H1 (cell line): ENCODE measurements around the gene ZNF516. TPM values are rescaled to one million over a fixed set of nuclear protein-coding genes. Genes with fewer than 3 reads are reported as not detected.

Source experiments
- CTCF ChIA-PET: fragments of 300-600 bp; sonication (Branson Sonifier 250); formaldehyde crosslinking; loops from one replicate; lab custom pipeline; 2021; ENCODE audit not compliant: partially characterized antibody; lab: Charles Lee
- POLR2A ChIA-PET: fragments of 300-600 bp; sonication (Branson Sonifier 250); formaldehyde crosslinking; loops from one replicate; lab custom pipeline; 2021; ENCODE audit warnings: inconsistent platforms; ENCODE audit not compliant: partially characterized antibody; lab: Charles Lee
- DNase-seq, 2 experiments: peaks; one replicate each; pipeline versions ENCODE4 v3.0.0 to v3.0.0-alpha.2; 2010 to 2022; ENCODE audit warnings: low spot score in 2 of 2, low read depth in 1 of 2, mixed read lengths in 1 of 2
- FAIRE-seq: peaks from 2 replicates; lab custom pipeline; 2011; peaks lifted over from hg19 to GRCh38; lab: Jason Lieb, UNC
- H2AFZ ChIP-seq: 2 replicates; pipeline ENCODE4 v1.8.1; 2012; ENCODE audit warnings: low read length, inconsistent platforms
- H2AK5ac ChIP-seq: 2 replicates; pipeline ENCODE4 v1.6.1; 2013; ENCODE audit warnings: low read depth, low read length
- H2BK120ac ChIP-seq: replicated peaks from 2 replicates; pipeline ENCODE3; 2013; ENCODE audit warnings: low read depth, low read length, inconsistent platforms
- H2BK12ac ChIP-seq: 2 replicates; pipeline ENCODE4 v1.6.1; 2013; ENCODE audit warnings: low read depth, low read length
- H2BK15ac ChIP-seq: 2 replicates; pipeline ENCODE4 v1.6.1; 2013; ENCODE audit warnings: low read length
- H2BK20ac ChIP-seq: 2 replicates; pipeline ENCODE4 v1.6.1; 2013; ENCODE audit warnings: low read length
- H2BK5ac ChIP-seq: 2 replicates; pipeline ENCODE4 v1.6.1; 2013; ENCODE audit warnings: low read depth, low read length
- H3K14ac ChIP-seq: 2 replicates; pipeline ENCODE4 v1.6.1; 2013; ENCODE audit warnings: inconsistent platforms; ENCODE audit not compliant: insufficient read length
- H3K18ac ChIP-seq: 2 replicates; pipeline ENCODE4 v1.6.1; 2013; ENCODE audit warnings: low read length; ENCODE audit errors: extremely low read depth
- H3K23ac ChIP-seq: 2 replicates; pipeline ENCODE4 v1.6.1; 2013; ENCODE audit warnings: inconsistent platforms; ENCODE audit not compliant: insufficient read length
- H3K23me2 ChIP-seq: 2 replicates; pipeline ENCODE4 v1.6.1; 2013; ENCODE audit warnings: low read depth, low read length
- H3K27ac ChIP-seq: 2 replicates; pipeline ENCODE4 v1.6.1; 2011; ENCODE audit warnings: low read depth, low read length, inconsistent platforms
- H3K27me3 ChIP-seq, 4 experiments: replicated peaks in 1 of 4; 1 replicate in 1 of 4; 2 replicates in 3 of 4; pipeline versions ENCODE4 v1.6.1 to v1.8.1; 2011 to 2013; ENCODE audit warnings: low read length in 3 of 4, mild to moderate bottlenecking in 3 of 4, inconsistent platforms in 2 of 4, mixed read lengths in 2 of 4, moderate library complexity in 1 of 4; ENCODE audit not compliant: control insufficient read depth in 3 of 4, insufficient read depth in 3 of 4; ENCODE audit errors: extremely low read depth in 1 of 4
- H3K36me3 ChIP-seq, 4 experiments: 2 replicates each; pipeline versions ENCODE4 v1.6.1 to v1.8.1; 2011 to 2013; ENCODE audit warnings: mild to moderate bottlenecking in 4 of 4, low read length in 3 of 4, moderate library complexity in 2 of 4, control low read depth in 1 of 4, inconsistent platforms in 1 of 4; ENCODE audit not compliant: insufficient read depth in 4 of 4, control insufficient read depth in 2 of 4
- H3K4ac ChIP-seq: replicated peaks from 2 replicates; pipeline ENCODE3; 2013; ENCODE audit warnings: low read length, low read depth, mixed read lengths, inconsistent platforms; ENCODE audit not compliant: insufficient read length
- H3K4me1 ChIP-seq, 4 experiments: replicated peaks in 1 of 4; 1 replicate in 1 of 4; 2 replicates in 3 of 4; pipeline versions ENCODE4 v1.6.1 to v1.8.1; 2011 to 2013; ENCODE audit warnings: low read length in 3 of 4, inconsistent platforms in 2 of 4, mixed read lengths in 1 of 4; ENCODE audit not compliant: insufficient read depth in 4 of 4, control insufficient read depth in 3 of 4
- H3K4me2 ChIP-seq, 2 experiments: 2 replicates each; pipeline versions ENCODE4 v1.6.1 to v1.8.1; 2011 to 2013; ENCODE audit warnings: low read depth in 2 of 2, low read length in 2 of 2, control low read depth in 1 of 2, inconsistent platforms in 1 of 2, mild to moderate bottlenecking in 1 of 2; ENCODE audit not compliant: insufficient read depth in 1 of 2
- H3K4me3 ChIP-seq, 4 experiments: fragments of 200-600, 300-600 bp in 1 of 4; sonication (generic), shearing (Covaris generic), sonication (Bioruptor Twin) in 1 of 4; 2 replicates each; pipeline versions ENCODE4 v1.5.1 to v1.8.1; 2011 to 2016; ENCODE audit warnings: low read length in 4 of 4, low read depth in 3 of 4, control low read depth in 2 of 4, inconsistent platforms in 2 of 4, mild to moderate bottlenecking in 2 of 4, mixed read lengths in 1 of 4, moderate library complexity in 1 of 4; ENCODE audit not compliant: insufficient read depth in 2 of 4; ENCODE audit errors: extremely low read depth in 1 of 4
- H3K56ac ChIP-seq: replicated peaks from 2 replicates; pipeline ENCODE3; 2013; ENCODE audit warnings: low read depth, mild to moderate bottlenecking, mixed read lengths, low read length, inconsistent platforms; ENCODE audit not compliant: insufficient read length
- H3K79me1 ChIP-seq: 2 replicates; pipeline ENCODE4 v1.6.1; 2013; ENCODE audit warnings: low read depth, low read length, control low read depth
- H3K79me2 ChIP-seq, 2 experiments: 2 replicates each; pipeline versions ENCODE4 v1.6.1 to v1.8.1; 2012 to 2013; ENCODE audit warnings: low read length in 2 of 2, mild to moderate bottlenecking in 2 of 2, inconsistent platforms in 1 of 2; ENCODE audit not compliant: insufficient read depth in 2 of 2, control insufficient read depth in 1 of 2
- H3K9ac ChIP-seq, 4 experiments: replicated peaks in 1 of 4; 1 replicate in 1 of 4; 2 replicates in 3 of 4; pipeline versions ENCODE4 v1.6.1 to v1.8.1; 2011 to 2013; ENCODE audit warnings: low read depth in 3 of 4, low read length in 3 of 4, control low read depth in 2 of 4, mild to moderate bottlenecking in 2 of 4, moderate library complexity in 2 of 4, inconsistent platforms in 1 of 4; ENCODE audit errors: extremely low read depth in 1 of 4
- H3K9me3 ChIP-seq, 2 experiments: 2 replicates each; pipeline versions ENCODE4 v1.6.1 to v1.8.1; 2012 to 2013; ENCODE audit warnings: mild to moderate bottlenecking in 2 of 2, moderate library complexity in 2 of 2, control low read depth in 1 of 2, inconsistent platforms in 1 of 2, low read depth in 1 of 2, low read length in 1 of 2, mixed read lengths in 1 of 2; ENCODE audit not compliant: insufficient read depth in 2 of 2
- H4K20me1 ChIP-seq, 2 experiments: replicated peaks in 1 of 2; 2 replicates each; pipeline versions ENCODE3 to v1.8.1; 2011 to 2013; ENCODE audit warnings: inconsistent platforms in 2 of 2, low read length in 2 of 2, mild to moderate bottlenecking in 1 of 2; ENCODE audit not compliant: insufficient read depth in 2 of 2, control insufficient read depth in 1 of 2
- H4K5ac ChIP-seq: 2 replicates; pipeline ENCODE4 v1.6.1; 2013; ENCODE audit warnings: low read length, low read depth, mixed read lengths, inconsistent platforms; ENCODE audit not compliant: insufficient read length
- H4K8ac ChIP-seq: 2 replicates; pipeline ENCODE4 v1.8.0; 2013; ENCODE audit warnings: mild to moderate bottlenecking, moderate library complexity, low read length, inconsistent platforms; ENCODE audit not compliant: insufficient read depth; ENCODE audit errors: extremely low read depth
- H4K91ac ChIP-seq: replicated peaks from 2 replicates; pipeline ENCODE3; 2013; ENCODE audit warnings: low read length, mixed read lengths, inconsistent platforms; ENCODE audit not compliant: insufficient read length
- HDAC2 ChIP-seq, 2 experiments: fragments of 300-600 bp in 1 of 2; sonication (generic) in 1 of 2; IDR thresholded peaks; 2 replicates each; pipeline ENCODE4 v1.6.1; 2011 to 2012; ENCODE audit warnings: low read depth in 2 of 2, low read length in 2 of 2, mild to moderate bottlenecking in 2 of 2, moderate library complexity in 2 of 2, borderline replicate concordance in 1 of 2, inconsistent platforms in 1 of 2
- WGBS, 2 experiments: shearing (Covaris generic) in 1 of 2; methylation state at CpG; one replicate each; pipeline versions ENCODE4 v1.1.6 to v1.1.7; 2013 to 2015; ENCODE audit warnings: low lambda C conversion rate in 2 of 2, mixed read lengths in 2 of 2, inconsistent platforms in 1 of 2, low coverage in 1 of 2, missing lambda C conversion rate in 1 of 2; ENCODE audit not compliant: insufficient replicate concordance in 2 of 2, insufficient coverage in 1 of 2, insufficient read length in 1 of 2; ENCODE audit errors: extremely low coverage in 1 of 2, missing lambda C conversion rate in 1 of 2; 5-methylcytosine and 5-hydroxymethylcytosine counted together
- polyA plus RNA-seq, 7 experiments: library from polyadenylated mRNA; depleted of rRNA in 3 of 7; stranded (reverse) in 5 of 7; unstranded in 2 of 7; fragments of >200 nt in 5 of 7; fragments of 200-250 nt in 2 of 7; gene quantifications; 1 replicate in 5 of 7; 2 replicates in 1 of 7; 4 replicates in 1 of 7; pipeline versions ENCODE4 v1.2.1 to v1.2.3, GENCODE V29; 2011 to 2013; ENCODE audit warnings: missing spikeins in 2 of 7, mixed read lengths in 2 of 7
- total RNA-seq: library from RNA; stranded (reverse); fragmentation: NEBNext Ultra II Directional; extraction: Animal tissue kit (Norgen Biotek cat#: 25700); gene quantifications from 2 replicates; pipeline ENCODE4 v1.2.1, GENCODE V29; 2021

Gene ZNF516
- total and polyA plus RNA-seq, 2 of the 8 experiments (the other 6 are each of a cell fraction or from before 2014, with no cell fraction given) = 7.3 to 17.0 TPM

DNA sequence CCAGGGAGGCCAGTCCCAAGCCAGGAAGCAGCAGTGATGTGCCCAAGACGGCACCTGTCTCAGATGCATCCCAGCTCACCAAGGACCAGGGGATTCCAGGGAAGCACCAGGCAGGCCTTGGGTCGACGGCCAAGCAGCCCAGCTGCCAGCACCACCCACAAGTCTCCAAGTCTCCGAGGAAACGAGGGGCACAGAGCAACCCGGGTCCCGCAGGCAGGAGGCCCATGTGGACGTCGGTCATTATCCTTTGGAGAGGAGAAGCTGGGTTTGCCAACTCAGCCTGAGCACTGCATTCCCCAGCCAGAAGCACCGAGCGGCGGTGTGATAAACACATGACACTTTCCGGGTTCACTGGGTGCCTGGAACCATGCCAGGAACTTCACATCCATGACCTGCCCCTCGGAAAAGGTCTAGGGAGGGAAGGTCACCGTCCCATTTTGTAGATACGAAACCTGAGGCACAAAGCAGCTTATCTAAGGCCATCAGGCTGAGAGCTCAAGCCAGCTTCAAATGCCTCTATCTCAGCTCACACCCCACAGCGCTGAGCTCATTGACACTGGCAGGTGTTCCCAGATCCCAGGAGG, 104.5 kb downstream of the ZNF516 start:
- TF ChIP-seq HDAC2 (IDR thresholded peaks at IDR 0.05; ENCODE audit: borderline replicate concordance in 1 of 2, low read depth in 2 of 2, low read length in 2 of 2) = no peak
- no peaks in the 10 kb centered on the region for H3K27me3 ChIP-seq
- no peak overlapping the region for H4K91ac ChIP-seq
- H3K4me3 ChIP-seq = no peak overlapping the region
- no peaks in the 10 kb centered on the region for H3K36me3 ChIP-seq
- WGBS, 2 experiments = 85% methylated on average over 17 of the region's 17 CpGs; no CpG with 5 or more reads in 1 of the 2 experiments
- POLR2A ChIA-PET = no interaction called here
- no peak overlapping the region for H2BK5ac ChIP-seq
- DNase-seq (no peak), FAIRE-seq (no peak)
- H3K14ac ChIP-seq = no peak overlapping the region
- H4K8ac ChIP-seq = no peak overlapping the region
- no peak overlapping the region for H3K23ac ChIP-seq
- H3K9me3 ChIP-seq = 0 out of 4 replicates have a peak, but pooled peaks cover 0 to 3% of the 10 kb centered on the region in 2 experiments
- no peak overlapping the region for H3K56ac ChIP-seq
- CTCF ChIA-PET = interaction anchor here (0.9 to 6.0 kb wide), 2 partner anchors 8 to 36 kb away, joined by 3 to 57 read pairs; no protein-coding TSS in a partner anchor
- H2BK20ac ChIP-seq = no peak overlapping the region
- peaks cover 5% of the 10 kb centered on the region; the same call in 1 of the 2 replicates for H3K23me2 ChIP-seq
- H4K5ac ChIP-seq = no peak overlapping the region
- no peak overlapping the region for H3K27ac ChIP-seq
- H3K18ac ChIP-seq = no peak overlapping the region
- H2BK15ac ChIP-seq = no peak overlapping the region
- H3K79me2 ChIP-seq = peaks cover 0 to 18% of the 10 kb centered on the region in 2 experiments; a peak in 2 of 4 replicates
- no peak overlapping the region for H3K4ac ChIP-seq
- no peak overlapping the region for H2BK12ac ChIP-seq
- H2BK120ac ChIP-seq = no peak overlapping the region
- H3K79me1 ChIP-seq = peaks cover 5% of the 10 kb centered on the region
- no peak overlapping the region for H2AFZ ChIP-seq
- peaks cover 0 to 8% (median 1%) of the 10 kb centered on the region in 4 experiments; a peak in 3 of 7 replicates for H3K4me1 ChIP-seq
- no peak overlapping the region for H2AK5ac ChIP-seq
- no peak overlapping the region for H3K9ac ChIP-seq
- no peak overlapping the region for H3K4me2 ChIP-seq
- peaks cover 0 to 3% of the 10 kb centered on the region in 2 experiments for H4K20me1 ChIP-seq
